GM18517 (cell line): ENCODE data around the gene CUL3.
"Not testable (repeated sequence)": the region's sequence is repeated elsewhere in the genome, so short reads cannot be mapped to it uniquely, and the experiment has no call there.

Experiments
- ATAC-seq: cut with Tn5 transposase; IDR thresholded peaks from one replicate; pipeline ENCODE4 v1.9.1; 2021; ENCODE audit warnings: mild to moderate bottlenecking, moderate library complexity; ENCODE audit not compliant: unreplicated experiment

The CUL3 gene

GRCh38 chr2:224485081-224486014 is 99.8 kb downstream of the CUL3 start:
- not testable (repeated sequence) for ATAC-seq

- ATAC-seq = no peak
These were observed 105.3 kb downstream of the CUL3 start for GRCh38 chr2:224479826-224480225.

GRCh38 chr2:224472827-224473226 is 112.3 kb downstream of the CUL3 start:
- ATAC-seq = no peak

- ATAC-seq = no peak
These were observed 113.0 kb downstream of the CUL3 start for GRCh38 chr2:224472137-224472536.

GRCh38 chr2:224469374-224469964 is 115.7 kb downstream of the CUL3 start:
- no peak for ATAC-seq

- no peak for ATAC-seq
These were observed 118.8 kb downstream of the CUL3 start for GRCh38 chr2:224466304-224466895.

GRCh38 chr2:224461391-224461790 is 123.8 kb downstream of the CUL3 start:
- ATAC-seq = no peak

GRCh38 chr2:224457408-224458096 is 127.6 kb downstream of the CUL3 start:
- ATAC-seq = no peak

GRCh38 chr2:224453892-224454291 is 131.3 kb downstream of the CUL3 start:
- no peak for ATAC-seq

GRCh38 chr2:224449212-224450147 is 135.7 kb downstream of the CUL3 start:
- peak; percentile 69 for ATAC-seq

GRCh38 chr2:224448236-224448635 is 136.9 kb downstream of the CUL3 start:
- no peak for ATAC-seq

GRCh38 chr2:224444783-224445182 is 140.4 kb downstream of the CUL3 start:
- ATAC-seq = no peak

GRCh38 chr2:224444021-224444420 is 141.1 kb downstream of the CUL3 start:
- no peak for ATAC-seq

GRCh38 chr2:224442071-224442967 is 142.8 kb downstream of the CUL3 start:
- no peak for ATAC-seq

GRCh38 chr2:224440988-224441387 is 144.2 kb downstream of the CUL3 start:
- ATAC-seq = no peak

- ATAC-seq = no peak
These were observed 146.4 kb downstream of the CUL3 start for GRCh38 chr2:224438726-224439125.

GRCh38 chr2:224436634-224437033 is 148.5 kb downstream of the CUL3 start:
- no peak for ATAC-seq

- ATAC-seq = no peak
These were observed 150.5 kb downstream of the CUL3 start for GRCh38 chr2:224434618-224435017.

- ATAC-seq = no peak
These were observed 151.7 kb downstream of the CUL3 start for GRCh38 chr2:224433442-224433841.
